Neural cell (in vitro differentiated cells): ENCODE results near the gene PRSS27. TPM values are rescaled to one million over a fixed set of nuclear protein-coding genes. Genes with fewer than 3 reads are reported as not detected.

Experiments
- H2AFZ ChIP-seq: fragments of 200-600, 300-800 bp; sonication (generic), shearing (Covaris generic); 2 replicates; pipeline ENCODE4 v1.6.0; 2014; ENCODE audit warnings: low read depth, mild to moderate bottlenecking, antibody characterized with exemption, low read length, moderate library complexity
- H3F3A ChIP-seq: fragments of 200-600 bp; shearing (Covaris generic); 2 replicates; pipeline ENCODE4 v1.6.1; 2016; ENCODE audit warnings: mild to moderate bottlenecking, moderate library complexity, mixed read lengths, antibody characterized with exemption, low read length; ENCODE audit not compliant: insufficient read depth, poor library complexity, severe bottlenecking
- H3K27ac ChIP-seq: fragments of 200-600, 300-800 bp; sonication (generic), shearing (Covaris generic); 2 replicates; pipeline ENCODE4 v1.5.1; 2014; ENCODE audit warnings: mild to moderate bottlenecking, low read length, moderate library complexity
- H3K27me3 ChIP-seq: fragments of 300-800, 200-600 bp; sonication (generic), shearing (Covaris generic); 2 replicates; pipeline ENCODE4 v1.6.0; 2014; ENCODE audit warnings: mild to moderate bottlenecking, low read depth, low read length, moderate library complexity; ENCODE audit not compliant: insufficient read depth
- H3K36me3 ChIP-seq: fragments of 300-800, 200-600 bp; sonication (generic), shearing (Covaris generic); 2 replicates; pipeline ENCODE4 v1.5.1; 2014; ENCODE audit warnings: mild to moderate bottlenecking, antibody characterized with exemption, low read length, moderate library complexity; ENCODE audit not compliant: insufficient read depth
- H3K4me2 ChIP-seq: fragments of 300-800, 200-600 bp; sonication (generic), shearing (Covaris generic); 2 replicates; pipeline ENCODE4 v1.6.0; 2014; ENCODE audit warnings: mild to moderate bottlenecking, low read length
- H3K4me3 ChIP-seq: fragments of 300-800, 200-600 bp; sonication (generic), shearing (Covaris generic); 2 replicates; pipeline ENCODE4 v1.5.1; 2014; ENCODE audit warnings: mild to moderate bottlenecking, low read length, moderate library complexity
- H3K79me2 ChIP-seq: fragments of 200-600 bp; shearing (Covaris generic); replicated peaks from 2 replicates; pipeline ENCODE4 v1.6.0; 2014; ENCODE audit warnings: mild to moderate bottlenecking, low read length, moderate library complexity; ENCODE audit not compliant: insufficient read depth
- H3K9ac ChIP-seq: fragments of 300-800, 200-600 bp; sonication (generic), shearing (Covaris generic); 2 replicates; pipeline ENCODE4 v1.6.1; 2016; ENCODE audit warnings: mild to moderate bottlenecking, low read length, mixed read lengths
- H3K9me2 ChIP-seq: fragments of 200-600 bp; shearing (Covaris generic); 2 replicates; pipeline ENCODE4 v1.6.1; 2016; ENCODE audit warnings: mild to moderate bottlenecking, low read length, mixed read lengths; ENCODE audit not compliant: insufficient read depth
- H3K9me3 ChIP-seq: fragments of 200-600, 300-800 bp; sonication (generic), shearing (Covaris generic); 2 replicates; pipeline ENCODE4 v1.6.1; 2016; ENCODE audit warnings: mild to moderate bottlenecking, mixed run types, low read length, moderate library complexity, mixed read lengths
- H4K20me1 ChIP-seq: fragments of 200-600 bp; shearing (Covaris generic); 2 replicates; pipeline ENCODE4 v1.6.1; 2016; ENCODE audit warnings: mild to moderate bottlenecking, mixed run types; ENCODE audit not compliant: insufficient read depth
- EP300 ChIP-seq: fragments of 450-650 bp; conservative IDR thresholded peaks from 2 replicates; pipeline ENCODE4 v1.6.1; 2014; ENCODE audit warnings: antibody characterized with exemption, mild to moderate bottlenecking, moderate library complexity; ENCODE audit not compliant: poor library complexity, severe bottlenecking
- EZH2 ChIP-seq: fragments of 200-600, 300-800 bp; shearing (Covaris generic), sonication (generic); IDR thresholded peaks from 2 replicates; pipeline ENCODE4 v1.6.1; 2014; ENCODE audit warnings: antibody characterized with exemption, low read length, borderline replicate concordance, mild to moderate bottlenecking; ENCODE audit not compliant: insufficient read depth, poor library complexity, severe bottlenecking
- MXI1 ChIP-seq: fragments of 450-650 bp; conservative IDR thresholded peaks from 2 replicates; pipeline ENCODE4 v1.6.1; 2014; ENCODE audit warnings: antibody characterized with exemption, mild to moderate bottlenecking; ENCODE audit not compliant: poor library complexity, severe bottlenecking
- POLR2AphosphoS5 ChIP-seq: IDR thresholded peaks from 2 replicates; pipeline ENCODE4 v1.6.1; 2012
- RAD21 ChIP-seq: fragments of 450-650 bp; conservative IDR thresholded peaks from 2 replicates; pipeline ENCODE4 v1.6.1; 2014; ENCODE audit warnings: antibody characterized with exemption, mild to moderate bottlenecking, moderate library complexity
- SMC3 ChIP-seq: fragments of 450-650 bp; conservative IDR thresholded peaks from 2 replicates; pipeline ENCODE4 v1.6.1; 2014; ENCODE audit warnings: antibody characterized with exemption, mild to moderate bottlenecking, moderate library complexity; ENCODE audit not compliant: poor library complexity
- TAF1 ChIP-seq: IDR thresholded peaks from 2 replicates; pipeline ENCODE4 v1.6.1; 2012; ENCODE audit warnings: low read depth
- polyA plus RNA-seq: library from polyadenylated mRNA; depleted of rRNA; stranded (reverse); fragments of >200 nt; gene quantifications from 2 replicates; pipeline ENCODE4 v1.2.3, GENCODE V29; 2014
- TF ChIP-seq, protein P1 (sequence below): IDR thresholded peaks from 2 replicates; pipeline ENCODE4 v1.6.1; 2012; ENCODE audit warnings: borderline replicate concordance
- TF ChIP-seq, protein P2 (sequence below): fragments of 450-650 bp; IDR thresholded peaks from 2 replicates; pipeline ENCODE4 v1.5.1; 2014; ENCODE audit warnings: antibody characterized with exemption, mild to moderate bottlenecking, moderate library complexity; ENCODE audit not compliant: poor library complexity, severe bottlenecking

Gene PRSS27
- polyA plus RNA-seq, 1 donor from 2014 or later = 5.9 TPM

DNA sequence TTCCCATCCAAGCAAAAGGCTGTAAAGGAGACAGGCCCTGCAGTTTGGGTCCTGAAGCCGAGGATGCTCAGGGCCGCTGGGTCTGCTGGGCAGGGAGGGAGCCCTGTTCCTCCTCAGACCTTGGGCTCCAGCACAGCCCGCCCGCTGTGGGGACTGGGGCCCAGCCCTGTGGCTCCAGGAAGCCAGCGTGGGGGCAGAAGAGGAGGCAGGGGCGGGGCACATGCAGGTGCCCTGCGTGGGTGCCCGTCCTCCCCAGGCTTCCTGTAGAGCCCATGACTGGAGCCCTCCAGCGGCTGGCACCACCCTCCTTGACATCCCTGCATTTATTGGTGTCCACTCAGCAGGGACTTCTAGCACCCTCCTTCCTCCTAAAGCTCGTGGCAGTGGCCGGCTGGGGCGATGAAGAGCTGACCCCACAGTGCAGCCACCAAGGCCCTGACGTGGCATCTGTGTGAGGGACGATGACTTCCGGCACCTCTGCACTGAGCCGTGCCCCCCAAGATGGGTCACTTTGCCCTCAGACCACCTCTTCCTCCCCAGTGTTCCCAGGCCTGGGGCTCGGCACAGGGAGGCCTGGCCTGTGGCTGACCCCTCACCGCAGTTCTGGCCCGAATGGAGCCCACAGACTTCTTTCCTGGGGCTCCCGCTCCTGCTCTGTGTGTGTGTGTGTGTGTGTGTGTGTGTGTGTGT, 9.9 kb downstream of the PRSS27 start:
- Histone ChIP-seq H2AFZ (no peak overlapping the region), H3K36me3 (no peaks in the 10 kb centered on the region), H3K9me2 (no peaks in the 10 kb centered on the region), H3K79me2 (no peaks in the 10 kb centered on the region), H3K4me2 (no peak overlapping the region), H3K4me3 (no peak overlapping the region), H3F3A (no peaks in the 10 kb centered on the region), H4K20me1 (no peaks in the 10 kb centered on the region), H3K27ac (no peak overlapping the region), H3K9me3 (no peaks in the 10 kb centered on the region), H3K27me3 (no peaks in the 10 kb centered on the region), H3K9ac (no peak overlapping the region)
- TF ChIP-seq TAF1 (no peak), EP300 (no peak), EZH2 (no peak), SMC3 (no peak), POLR2AphosphoS5 (no peak), RAD21 (no peak), MXI1 (no peak)
- TF ChIP-seq, protein P1, sequence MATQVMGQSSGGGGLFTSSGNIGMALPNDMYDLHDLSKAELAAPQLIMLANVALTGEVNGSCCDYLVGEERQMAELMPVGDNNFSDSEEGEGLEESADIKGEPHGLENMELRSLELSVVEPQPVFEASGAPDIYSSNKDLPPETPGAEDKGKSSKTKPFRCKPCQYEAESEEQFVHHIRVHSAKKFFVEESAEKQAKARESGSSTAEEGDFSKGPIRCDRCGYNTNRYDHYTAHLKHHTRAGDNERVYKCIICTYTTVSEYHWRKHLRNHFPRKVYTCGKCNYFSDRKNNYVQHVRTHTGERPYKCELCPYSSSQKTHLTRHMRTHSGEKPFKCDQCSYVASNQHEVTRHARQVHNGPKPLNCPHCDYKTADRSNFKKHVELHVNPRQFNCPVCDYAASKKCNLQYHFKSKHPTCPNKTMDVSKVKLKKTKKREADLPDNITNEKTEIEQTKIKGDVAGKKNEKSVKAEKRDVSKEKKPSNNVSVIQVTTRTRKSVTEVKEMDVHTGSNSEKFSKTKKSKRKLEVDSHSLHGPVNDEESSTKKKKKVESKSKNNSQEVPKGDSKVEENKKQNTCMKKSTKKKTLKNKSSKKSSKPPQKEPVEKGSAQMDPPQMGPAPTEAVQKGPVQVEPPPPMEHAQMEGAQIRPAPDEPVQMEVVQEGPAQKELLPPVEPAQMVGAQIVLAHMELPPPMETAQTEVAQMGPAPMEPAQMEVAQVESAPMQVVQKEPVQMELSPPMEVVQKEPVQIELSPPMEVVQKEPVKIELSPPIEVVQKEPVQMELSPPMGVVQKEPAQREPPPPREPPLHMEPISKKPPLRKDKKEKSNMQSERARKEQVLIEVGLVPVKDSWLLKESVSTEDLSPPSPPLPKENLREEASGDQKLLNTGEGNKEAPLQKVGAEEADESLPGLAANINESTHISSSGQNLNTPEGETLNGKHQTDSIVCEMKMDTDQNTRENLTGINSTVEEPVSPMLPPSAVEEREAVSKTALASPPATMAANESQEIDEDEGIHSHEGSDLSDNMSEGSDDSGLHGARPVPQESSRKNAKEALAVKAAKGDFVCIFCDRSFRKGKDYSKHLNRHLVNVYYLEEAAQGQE = no peak
- TF ChIP-seq, protein P2, sequence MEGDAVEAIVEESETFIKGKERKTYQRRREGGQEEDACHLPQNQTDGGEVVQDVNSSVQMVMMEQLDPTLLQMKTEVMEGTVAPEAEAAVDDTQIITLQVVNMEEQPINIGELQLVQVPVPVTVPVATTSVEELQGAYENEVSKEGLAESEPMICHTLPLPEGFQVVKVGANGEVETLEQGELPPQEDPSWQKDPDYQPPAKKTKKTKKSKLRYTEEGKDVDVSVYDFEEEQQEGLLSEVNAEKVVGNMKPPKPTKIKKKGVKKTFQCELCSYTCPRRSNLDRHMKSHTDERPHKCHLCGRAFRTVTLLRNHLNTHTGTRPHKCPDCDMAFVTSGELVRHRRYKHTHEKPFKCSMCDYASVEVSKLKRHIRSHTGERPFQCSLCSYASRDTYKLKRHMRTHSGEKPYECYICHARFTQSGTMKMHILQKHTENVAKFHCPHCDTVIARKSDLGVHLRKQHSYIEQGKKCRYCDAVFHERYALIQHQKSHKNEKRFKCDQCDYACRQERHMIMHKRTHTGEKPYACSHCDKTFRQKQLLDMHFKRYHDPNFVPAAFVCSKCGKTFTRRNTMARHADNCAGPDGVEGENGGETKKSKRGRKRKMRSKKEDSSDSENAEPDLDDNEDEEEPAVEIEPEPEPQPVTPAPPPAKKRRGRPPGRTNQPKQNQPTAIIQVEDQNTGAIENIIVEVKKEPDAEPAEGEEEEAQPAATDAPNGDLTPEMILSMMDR = no peak

DNA sequence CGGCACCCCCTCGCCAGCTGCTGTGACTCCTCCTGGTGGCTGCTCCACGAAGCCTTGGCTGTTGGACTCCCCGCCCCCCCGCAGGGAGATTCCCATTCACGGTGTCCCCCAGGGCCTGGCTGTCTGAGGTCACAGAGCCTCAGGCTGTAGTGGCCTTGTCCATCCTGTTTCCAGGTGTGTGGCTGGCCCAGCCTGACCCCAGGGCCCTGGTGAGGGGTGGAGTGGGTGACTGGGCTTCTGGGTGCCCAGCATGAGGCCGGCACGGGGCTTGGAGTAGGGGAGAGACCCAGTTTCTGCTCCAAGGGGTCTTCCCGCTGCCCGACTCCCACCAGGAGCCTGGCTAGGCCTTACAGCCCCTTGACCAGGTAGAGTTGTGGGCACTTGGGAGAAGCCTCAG, 10.4 kb downstream of the PRSS27 start:
- Histone ChIP-seq H3K27ac (no peak overlapping the region), H3K27me3 (no peaks in the 10 kb centered on the region), H2AFZ (no peak overlapping the region), H3K9ac (no peak overlapping the region), H3K9me3 (no peaks in the 10 kb centered on the region), H3K9me2 (no peaks in the 10 kb centered on the region), H3F3A (no peaks in the 10 kb centered on the region), H3K36me3 (no peaks in the 10 kb centered on the region), H3K4me3 (no peak overlapping the region), H3K79me2 (no peaks in the 10 kb centered on the region), H3K4me2 (no peak overlapping the region), H4K20me1 (no peaks in the 10 kb centered on the region)
- TF ChIP-seq RAD21 (no peak), EZH2 (no peak), EP300 (no peak), POLR2AphosphoS5 (no peak), MXI1 (no peak), SMC3 (no peak), TAF1 (no peak)
- TF ChIP-seq, protein P1 = no peak
- TF ChIP-seq, protein P2 = no peak
